Measurements from ENCODE around the gene PSMD11.

- TF ChIP-seq, protein P1, sequence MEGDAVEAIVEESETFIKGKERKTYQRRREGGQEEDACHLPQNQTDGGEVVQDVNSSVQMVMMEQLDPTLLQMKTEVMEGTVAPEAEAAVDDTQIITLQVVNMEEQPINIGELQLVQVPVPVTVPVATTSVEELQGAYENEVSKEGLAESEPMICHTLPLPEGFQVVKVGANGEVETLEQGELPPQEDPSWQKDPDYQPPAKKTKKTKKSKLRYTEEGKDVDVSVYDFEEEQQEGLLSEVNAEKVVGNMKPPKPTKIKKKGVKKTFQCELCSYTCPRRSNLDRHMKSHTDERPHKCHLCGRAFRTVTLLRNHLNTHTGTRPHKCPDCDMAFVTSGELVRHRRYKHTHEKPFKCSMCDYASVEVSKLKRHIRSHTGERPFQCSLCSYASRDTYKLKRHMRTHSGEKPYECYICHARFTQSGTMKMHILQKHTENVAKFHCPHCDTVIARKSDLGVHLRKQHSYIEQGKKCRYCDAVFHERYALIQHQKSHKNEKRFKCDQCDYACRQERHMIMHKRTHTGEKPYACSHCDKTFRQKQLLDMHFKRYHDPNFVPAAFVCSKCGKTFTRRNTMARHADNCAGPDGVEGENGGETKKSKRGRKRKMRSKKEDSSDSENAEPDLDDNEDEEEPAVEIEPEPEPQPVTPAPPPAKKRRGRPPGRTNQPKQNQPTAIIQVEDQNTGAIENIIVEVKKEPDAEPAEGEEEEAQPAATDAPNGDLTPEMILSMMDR (IDR thresholded peaks at IDR 0.05): no peak
- TF ChIP-seq POLR2A (IDR thresholded peaks at IDR 0.05): no peak
These were observed 43.3 kb downstream of the PSMD11 start for GRCh38 chr17:32487473-32488176.
